Renal cortex interstitium (tissue), 11 donors: ENCODE results near the gene TKFC. TPM values are rescaled to one million over a fixed set of nuclear protein-coding genes. Genes with fewer than 3 reads are reported as not detected.
"Not testable (repeated sequence)": the region's sequence is repeated elsewhere in the genome, so short reads cannot be mapped to it uniquely, and the experiment has no call there.

Source experiments
- DNase-seq, 11 donors: peaks; one replicate each; pipeline ENCODE4 v3.0.0-alpha.2; 2013; ENCODE audit warnings: low read depth in 9 of 11, low spot score in 4 of 11; ENCODE audit errors: extremely low read depth in 1 of 11
- polyA plus RNA-seq, 3 donors: library from polyadenylated mRNA; unstranded; fragments of 120-200 nt; gene quantifications; one replicate each; pipeline ENCODE4 v1.2.1, GENCODE V29; 2013; ENCODE audit not compliant: insufficient read length in 3 of 3

Gene TKFC
- polyA plus RNA-seq, 3 donors = 50.3 to 67.4 (median 62.4) TPM

- DNase-seq = not testable (repeated sequence)
Measured at GRCh38 chr11:61383859-61384258, 50.8 kb downstream of the TKFC start.

- no peak for DNase-seq
Measured at GRCh38 chr11:61384271-61385242, 51.5 kb downstream of the TKFC start.

- no peak for DNase-seq
Measured at GRCh38 chr11:61390161-61390560, 57.1 kb downstream of the TKFC start.

- DNase-seq = peak in 1 of 11 donors; percentile 8
Measured at GRCh38 chr11:61392981-61393595, 60.1 kb downstream of the TKFC start.

Other genes with a start within 250 kb of the TKFC start
- gene CD5, start 230.7 kb upstream of the TKFC start, polyA plus RNA-seq = under 1 TPM in 2 of 3 donors, not detected in 1; 0.09 to 0.14 TPM
- gene VPS37C, start 171.8 kb upstream of the TKFC start, polyA plus RNA-seq = 10 to 100 TPM; 16.9 to 22.0 (median 19.2) TPM
- under 1 TPM; 0.14 to 0.39 (median 0.19) TPM for gene PGA3, start 129.7 kb upstream of the TKFC start, polyA plus RNA-seq
- gene PGA4, start 110.9 kb upstream of the TKFC start, polyA plus RNA-seq = under 1 TPM; 0.05 to 0.25 (median 0.16) TPM
- under 1 TPM in 2 of 3 donors, not detected in 1; 0.23 to 0.48 TPM for gene PGA5, start 92.1 kb upstream of the TKFC start, polyA plus RNA-seq
- gene VWCE, start 37.9 kb upstream of the TKFC start, polyA plus RNA-seq = 1 to 10 TPM; 2.3 to 4.4 (median 3.1) TPM
- gene DDB1, start 123 bp upstream of the TKFC start, polyA plus RNA-seq = 100 to 1,000 TPM; 227 to 256 (median 230) TPM
- 10 to 100 TPM; 25.7 to 28.3 (median 27.9) TPM for gene CYB561A3, start 28.7 kb downstream of the TKFC start, polyA plus RNA-seq
- 10 to 100 TPM; 42.0 to 44.9 (median 43.1) TPM for gene TMEM138, start 29.1 kb downstream of the TKFC start, polyA plus RNA-seq
- gene TMEM216, start 59.4 kb downstream of the TKFC start, polyA plus RNA-seq = 10 to 100 TPM; 29.4 to 35.6 (median 34.3) TPM
- gene CPSF7, start 96.7 kb downstream of the TKFC start, polyA plus RNA-seq = 100 to 1,000 TPM in 2 of 3 donors, 10 to 100 TPM in 1; 99.7 to 121 (median 109) TPM
- gene SDHAF2, start 96.9 kb downstream of the TKFC start, polyA plus RNA-seq = 10 to 100 TPM; 50.2 to 53.7 (median 50.4) TPM
- 10 to 100 TPM in 1 of 3 donors, 1 to 10 TPM in 2; 1.1 to 15.3 (median 1.2) TPM for gene LRRC10B, start 175.5 kb downstream of the TKFC start, polyA plus RNA-seq
- 10 to 100 TPM in 1 of 3 donors, 1 to 10 TPM in 2; 4.2 to 10.3 (median 4.8) TPM for gene SYT7, start 247.8 kb downstream of the TKFC start, polyA plus RNA-seq